HL-60 (cell line): ENCODE measurements around the gene CEP112.

ENCODE experiments used
- DNase-seq, 2 experiments: peaks; one replicate each; pipeline ENCODE4 v3.0.0-alpha.2; 2010 to 2020; ENCODE audit warnings: low read depth in 1 of 2, low spot score in 1 of 2
- H3K27ac ChIP-seq: fragments of 250-450 bp; sonication (Bioruptor Pico); replicated peaks from 2 replicates; pipeline ENCODE4 v1.5.1; 2020; ENCODE audit warnings: mild to moderate bottlenecking, moderate library complexity
- H3K27me3 ChIP-seq: fragments of 250-450 bp; sonication (Bioruptor Pico); 2 replicates; pipeline ENCODE4 v1.5.1; 2021; ENCODE audit warnings: mild to moderate bottlenecking, moderate library complexity; ENCODE audit not compliant: insufficient read depth, poor library complexity, severe bottlenecking
- H3K4me3 ChIP-seq: replicated peaks from 2 replicates; pipeline ENCODE4 v1.5.1; 2011; ENCODE audit warnings: mild to moderate bottlenecking, control low read depth, low read length; ENCODE audit not compliant: insufficient read depth
- GABPA ChIP-seq: IDR thresholded peaks from 2 replicates; pipeline ENCODE4 v1.6.1; 2012; ENCODE audit warnings: low read depth
- POLR2AphosphoS5 ChIP-seq: IDR thresholded peaks from 2 replicates; pipeline ENCODE4 v1.6.1; 2012; ENCODE audit warnings: low read depth
- SPI1 ChIP-seq: IDR thresholded peaks from 2 replicates; pipeline ENCODE4 v1.6.1; 2012; ENCODE audit warnings: low read depth, mild to moderate bottlenecking, borderline replicate concordance
- TF ChIP-seq, protein P1 (sequence below): IDR thresholded peaks from 2 replicates; pipeline ENCODE4 v1.6.1; 2012; ENCODE audit warnings: low read depth; ENCODE audit not compliant: insufficient replicate concordance
- TF ChIP-seq, protein P2 (sequence below): IDR thresholded peaks from one replicate; pipeline ENCODE4 v1.5.1; 2011; ENCODE audit warnings: low read length, control low read depth, inconsistent platforms; ENCODE audit not compliant: insufficient read depth

The CEP112 gene

DNA sequence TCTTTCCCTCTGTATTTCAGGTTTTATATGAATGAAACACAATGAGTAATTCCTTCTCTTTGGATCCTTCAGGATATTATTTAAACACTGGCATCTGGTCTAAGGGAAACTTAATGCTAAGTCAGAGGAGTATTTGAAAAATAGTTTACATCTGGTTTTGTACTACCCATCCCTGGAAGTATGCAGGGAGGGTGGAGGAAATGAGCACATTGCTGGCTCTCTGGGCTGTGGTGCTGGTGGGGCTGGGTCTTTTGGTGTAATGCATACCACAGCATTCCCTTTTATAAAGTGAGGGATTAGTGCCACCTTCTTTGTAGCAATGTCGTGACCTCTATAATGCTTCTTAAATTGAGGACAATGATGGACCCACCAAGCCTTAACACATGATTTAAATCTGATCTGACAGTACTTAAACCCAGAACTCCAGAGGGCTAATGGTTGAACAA, 525.0 kb downstream of the CEP112 start:
- no peaks in the 10 kb centered on the region for H3K27me3 ChIP-seq
- no peak overlapping the region for H3K4me3 ChIP-seq
- TF ChIP-seq, protein P1, sequence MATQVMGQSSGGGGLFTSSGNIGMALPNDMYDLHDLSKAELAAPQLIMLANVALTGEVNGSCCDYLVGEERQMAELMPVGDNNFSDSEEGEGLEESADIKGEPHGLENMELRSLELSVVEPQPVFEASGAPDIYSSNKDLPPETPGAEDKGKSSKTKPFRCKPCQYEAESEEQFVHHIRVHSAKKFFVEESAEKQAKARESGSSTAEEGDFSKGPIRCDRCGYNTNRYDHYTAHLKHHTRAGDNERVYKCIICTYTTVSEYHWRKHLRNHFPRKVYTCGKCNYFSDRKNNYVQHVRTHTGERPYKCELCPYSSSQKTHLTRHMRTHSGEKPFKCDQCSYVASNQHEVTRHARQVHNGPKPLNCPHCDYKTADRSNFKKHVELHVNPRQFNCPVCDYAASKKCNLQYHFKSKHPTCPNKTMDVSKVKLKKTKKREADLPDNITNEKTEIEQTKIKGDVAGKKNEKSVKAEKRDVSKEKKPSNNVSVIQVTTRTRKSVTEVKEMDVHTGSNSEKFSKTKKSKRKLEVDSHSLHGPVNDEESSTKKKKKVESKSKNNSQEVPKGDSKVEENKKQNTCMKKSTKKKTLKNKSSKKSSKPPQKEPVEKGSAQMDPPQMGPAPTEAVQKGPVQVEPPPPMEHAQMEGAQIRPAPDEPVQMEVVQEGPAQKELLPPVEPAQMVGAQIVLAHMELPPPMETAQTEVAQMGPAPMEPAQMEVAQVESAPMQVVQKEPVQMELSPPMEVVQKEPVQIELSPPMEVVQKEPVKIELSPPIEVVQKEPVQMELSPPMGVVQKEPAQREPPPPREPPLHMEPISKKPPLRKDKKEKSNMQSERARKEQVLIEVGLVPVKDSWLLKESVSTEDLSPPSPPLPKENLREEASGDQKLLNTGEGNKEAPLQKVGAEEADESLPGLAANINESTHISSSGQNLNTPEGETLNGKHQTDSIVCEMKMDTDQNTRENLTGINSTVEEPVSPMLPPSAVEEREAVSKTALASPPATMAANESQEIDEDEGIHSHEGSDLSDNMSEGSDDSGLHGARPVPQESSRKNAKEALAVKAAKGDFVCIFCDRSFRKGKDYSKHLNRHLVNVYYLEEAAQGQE: no peak
- TF ChIP-seq, protein P2, sequence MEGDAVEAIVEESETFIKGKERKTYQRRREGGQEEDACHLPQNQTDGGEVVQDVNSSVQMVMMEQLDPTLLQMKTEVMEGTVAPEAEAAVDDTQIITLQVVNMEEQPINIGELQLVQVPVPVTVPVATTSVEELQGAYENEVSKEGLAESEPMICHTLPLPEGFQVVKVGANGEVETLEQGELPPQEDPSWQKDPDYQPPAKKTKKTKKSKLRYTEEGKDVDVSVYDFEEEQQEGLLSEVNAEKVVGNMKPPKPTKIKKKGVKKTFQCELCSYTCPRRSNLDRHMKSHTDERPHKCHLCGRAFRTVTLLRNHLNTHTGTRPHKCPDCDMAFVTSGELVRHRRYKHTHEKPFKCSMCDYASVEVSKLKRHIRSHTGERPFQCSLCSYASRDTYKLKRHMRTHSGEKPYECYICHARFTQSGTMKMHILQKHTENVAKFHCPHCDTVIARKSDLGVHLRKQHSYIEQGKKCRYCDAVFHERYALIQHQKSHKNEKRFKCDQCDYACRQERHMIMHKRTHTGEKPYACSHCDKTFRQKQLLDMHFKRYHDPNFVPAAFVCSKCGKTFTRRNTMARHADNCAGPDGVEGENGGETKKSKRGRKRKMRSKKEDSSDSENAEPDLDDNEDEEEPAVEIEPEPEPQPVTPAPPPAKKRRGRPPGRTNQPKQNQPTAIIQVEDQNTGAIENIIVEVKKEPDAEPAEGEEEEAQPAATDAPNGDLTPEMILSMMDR: no peak
- TF ChIP-seq POLR2AphosphoS5 (no peak), GABPA (no peak), SPI1 (no peak)
- no peak for DNase-seq
- no peak overlapping the region for H3K27ac ChIP-seq

GRCh38 chr17:65665966-65666365, 526.0 kb downstream of the CEP112 start:
- no peak overlapping the region for H3K27ac ChIP-seq
- no peak for DNase-seq
- no peaks in the 10 kb centered on the region for H3K27me3 ChIP-seq
- H3K4me3 ChIP-seq: no peak overlapping the region
- TF ChIP-seq, protein P1: no peak
- TF ChIP-seq, protein P2: no peak
- TF ChIP-seq POLR2AphosphoS5 (no peak), GABPA (no peak), SPI1 (no peak)

DNA sequence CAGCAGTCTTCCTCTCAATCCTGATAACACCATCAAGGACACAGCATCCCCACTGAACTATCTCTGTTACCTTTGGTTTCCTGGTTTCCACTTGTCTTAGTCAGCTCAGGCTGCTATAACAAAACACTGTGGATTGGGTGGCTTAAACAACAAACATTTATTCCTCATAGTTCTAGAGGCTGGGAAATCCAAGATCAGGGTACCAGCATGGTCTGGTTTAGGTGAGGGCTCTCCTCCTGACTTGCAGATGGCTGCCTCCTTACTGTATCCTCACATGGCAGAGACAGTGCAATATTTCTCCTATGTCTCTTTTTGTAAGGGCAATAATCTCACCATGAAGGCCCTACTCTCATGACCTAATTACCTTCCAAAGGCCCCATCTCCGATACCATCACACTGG, 527.2 kb downstream of the CEP112 start:
- TF ChIP-seq GABPA (no peak), POLR2AphosphoS5 (no peak), SPI1 (no peak)
- TF ChIP-seq, protein P1: no peak
- TF ChIP-seq, protein P2: no peak
- Histone ChIP-seq H3K4me3 (no peak overlapping the region), H3K27me3 (no peaks in the 10 kb centered on the region), H3K27ac (no peak overlapping the region)
- no peak for DNase-seq
